H1 (cell line): Measurements from ENCODE around the gene ZNF786. TPM values are rescaled to one million over a fixed set of nuclear protein-coding genes. Genes with fewer than 3 reads are reported as not detected.
A peak's percentile ranks its signal among the peaks of the same experiment; 100 is the strongest.

ENCODE experiments used
- CTCF ChIA-PET: fragments of 300-600 bp; sonication (Branson Sonifier 250); formaldehyde crosslinking; loops from one replicate; lab custom pipeline; 2021; ENCODE audit not compliant: partially characterized antibody; lab: Charles Lee
- POLR2A ChIA-PET: fragments of 300-600 bp; sonication (Branson Sonifier 250); formaldehyde crosslinking; loops from one replicate; lab custom pipeline; 2021; ENCODE audit warnings: inconsistent platforms; ENCODE audit not compliant: partially characterized antibody; lab: Charles Lee
- DNase-seq, 2 experiments: peaks; one replicate each; pipeline versions ENCODE4 v3.0.0 to v3.0.0-alpha.2; 2010 to 2022; ENCODE audit warnings: low spot score in 2 of 2, low read depth in 1 of 2, mixed read lengths in 1 of 2
- FAIRE-seq: peaks from 2 replicates; lab custom pipeline; 2011; peaks lifted over from hg19 to GRCh38; lab: Jason Lieb, UNC
- H2AFZ ChIP-seq: 2 replicates; pipeline ENCODE4 v1.8.1; 2012; ENCODE audit warnings: low read length, inconsistent platforms
- H2AK5ac ChIP-seq: 2 replicates; pipeline ENCODE4 v1.6.1; 2013; ENCODE audit warnings: low read depth, low read length
- H2BK120ac ChIP-seq: replicated peaks from 2 replicates; pipeline ENCODE3; 2013; ENCODE audit warnings: low read depth, low read length, inconsistent platforms
- H2BK12ac ChIP-seq: 2 replicates; pipeline ENCODE4 v1.6.1; 2013; ENCODE audit warnings: low read depth, low read length
- H2BK15ac ChIP-seq: 2 replicates; pipeline ENCODE4 v1.6.1; 2013; ENCODE audit warnings: low read length
- H2BK20ac ChIP-seq: 2 replicates; pipeline ENCODE4 v1.6.1; 2013; ENCODE audit warnings: low read length
- H2BK5ac ChIP-seq: 2 replicates; pipeline ENCODE4 v1.6.1; 2013; ENCODE audit warnings: low read depth, low read length
- H3K14ac ChIP-seq: 2 replicates; pipeline ENCODE4 v1.6.1; 2013; ENCODE audit warnings: inconsistent platforms; ENCODE audit not compliant: insufficient read length
- H3K18ac ChIP-seq: 2 replicates; pipeline ENCODE4 v1.6.1; 2013; ENCODE audit warnings: low read length; ENCODE audit errors: extremely low read depth
- H3K23ac ChIP-seq: 2 replicates; pipeline ENCODE4 v1.6.1; 2013; ENCODE audit warnings: inconsistent platforms; ENCODE audit not compliant: insufficient read length
- H3K23me2 ChIP-seq: 2 replicates; pipeline ENCODE4 v1.6.1; 2013; ENCODE audit warnings: low read depth, low read length
- H3K27ac ChIP-seq: 2 replicates; pipeline ENCODE4 v1.6.1; 2011; ENCODE audit warnings: low read depth, low read length, inconsistent platforms
- H3K27me3 ChIP-seq, 4 experiments: replicated peaks in 1 of 4; 1 replicate in 1 of 4; 2 replicates in 3 of 4; pipeline versions ENCODE4 v1.6.1 to v1.8.1; 2011 to 2013; ENCODE audit warnings: low read length in 3 of 4, mild to moderate bottlenecking in 3 of 4, inconsistent platforms in 2 of 4, mixed read lengths in 2 of 4, moderate library complexity in 1 of 4; ENCODE audit not compliant: control insufficient read depth in 3 of 4, insufficient read depth in 3 of 4; ENCODE audit errors: extremely low read depth in 1 of 4
- H3K36me3 ChIP-seq, 4 experiments: 2 replicates each; pipeline versions ENCODE4 v1.6.1 to v1.8.1; 2011 to 2013; ENCODE audit warnings: mild to moderate bottlenecking in 4 of 4, low read length in 3 of 4, moderate library complexity in 2 of 4, control low read depth in 1 of 4, inconsistent platforms in 1 of 4; ENCODE audit not compliant: insufficient read depth in 4 of 4, control insufficient read depth in 2 of 4
- H3K4ac ChIP-seq: replicated peaks from 2 replicates; pipeline ENCODE3; 2013; ENCODE audit warnings: low read length, low read depth, mixed read lengths, inconsistent platforms; ENCODE audit not compliant: insufficient read length
- H3K4me1 ChIP-seq, 4 experiments: replicated peaks in 1 of 4; 1 replicate in 1 of 4; 2 replicates in 3 of 4; pipeline versions ENCODE4 v1.6.1 to v1.8.1; 2011 to 2013; ENCODE audit warnings: low read length in 3 of 4, inconsistent platforms in 2 of 4, mixed read lengths in 1 of 4; ENCODE audit not compliant: insufficient read depth in 4 of 4, control insufficient read depth in 3 of 4
- H3K4me2 ChIP-seq, 2 experiments: 2 replicates each; pipeline versions ENCODE4 v1.6.1 to v1.8.1; 2011 to 2013; ENCODE audit warnings: low read depth in 2 of 2, low read length in 2 of 2, control low read depth in 1 of 2, inconsistent platforms in 1 of 2, mild to moderate bottlenecking in 1 of 2; ENCODE audit not compliant: insufficient read depth in 1 of 2
- H3K4me3 ChIP-seq, 4 experiments: fragments of 200-600, 300-600 bp in 1 of 4; sonication (generic), shearing (Covaris generic), sonication (Bioruptor Twin) in 1 of 4; 2 replicates each; pipeline versions ENCODE4 v1.5.1 to v1.8.1; 2011 to 2016; ENCODE audit warnings: low read length in 4 of 4, low read depth in 3 of 4, control low read depth in 2 of 4, inconsistent platforms in 2 of 4, mild to moderate bottlenecking in 2 of 4, mixed read lengths in 1 of 4, moderate library complexity in 1 of 4; ENCODE audit not compliant: insufficient read depth in 2 of 4; ENCODE audit errors: extremely low read depth in 1 of 4
- H3K56ac ChIP-seq: replicated peaks from 2 replicates; pipeline ENCODE3; 2013; ENCODE audit warnings: low read depth, mild to moderate bottlenecking, mixed read lengths, low read length, inconsistent platforms; ENCODE audit not compliant: insufficient read length
- H3K79me1 ChIP-seq: 2 replicates; pipeline ENCODE4 v1.6.1; 2013; ENCODE audit warnings: low read depth, low read length, control low read depth
- H3K79me2 ChIP-seq, 2 experiments: 2 replicates each; pipeline versions ENCODE4 v1.6.1 to v1.8.1; 2012 to 2013; ENCODE audit warnings: low read length in 2 of 2, mild to moderate bottlenecking in 2 of 2, inconsistent platforms in 1 of 2; ENCODE audit not compliant: insufficient read depth in 2 of 2, control insufficient read depth in 1 of 2
- H3K9ac ChIP-seq, 4 experiments: replicated peaks in 1 of 4; 1 replicate in 1 of 4; 2 replicates in 3 of 4; pipeline versions ENCODE4 v1.6.1 to v1.8.1; 2011 to 2013; ENCODE audit warnings: low read depth in 3 of 4, low read length in 3 of 4, control low read depth in 2 of 4, mild to moderate bottlenecking in 2 of 4, moderate library complexity in 2 of 4, inconsistent platforms in 1 of 4; ENCODE audit errors: extremely low read depth in 1 of 4
- H3K9me3 ChIP-seq, 2 experiments: 2 replicates each; pipeline versions ENCODE4 v1.6.1 to v1.8.1; 2012 to 2013; ENCODE audit warnings: mild to moderate bottlenecking in 2 of 2, moderate library complexity in 2 of 2, control low read depth in 1 of 2, inconsistent platforms in 1 of 2, low read depth in 1 of 2, low read length in 1 of 2, mixed read lengths in 1 of 2; ENCODE audit not compliant: insufficient read depth in 2 of 2
- H4K20me1 ChIP-seq, 2 experiments: replicated peaks in 1 of 2; 2 replicates each; pipeline versions ENCODE3 to v1.8.1; 2011 to 2013; ENCODE audit warnings: inconsistent platforms in 2 of 2, low read length in 2 of 2, mild to moderate bottlenecking in 1 of 2; ENCODE audit not compliant: insufficient read depth in 2 of 2, control insufficient read depth in 1 of 2
- H4K5ac ChIP-seq: 2 replicates; pipeline ENCODE4 v1.6.1; 2013; ENCODE audit warnings: low read length, low read depth, mixed read lengths, inconsistent platforms; ENCODE audit not compliant: insufficient read length
- H4K8ac ChIP-seq: 2 replicates; pipeline ENCODE4 v1.8.0; 2013; ENCODE audit warnings: mild to moderate bottlenecking, moderate library complexity, low read length, inconsistent platforms; ENCODE audit not compliant: insufficient read depth; ENCODE audit errors: extremely low read depth
- H4K91ac ChIP-seq: replicated peaks from 2 replicates; pipeline ENCODE3; 2013; ENCODE audit warnings: low read length, mixed read lengths, inconsistent platforms; ENCODE audit not compliant: insufficient read length
- BCL11A ChIP-seq, 2 experiments: IDR thresholded peaks; one replicate each; pipeline ENCODE4 v1.6.1; 2011; ENCODE audit warnings: low read depth in 2 of 2, low read length in 2 of 2, mild to moderate bottlenecking in 2 of 2
- CBX8 ChIP-seq: fragments of 300-800, 300-1000 bp; sonication (generic); IDR thresholded peaks from 2 replicates; pipeline ENCODE4 v1.7.1; 2016; ENCODE audit warnings: low read depth, low read length, borderline replicate concordance
- CEBPB ChIP-seq: IDR thresholded peaks from 2 replicates; pipeline ENCODE4 v1.6.1; 2012; ENCODE audit warnings: low read depth, low read length
- CREB1 ChIP-seq: IDR thresholded peaks from 2 replicates; pipeline ENCODE4 v1.6.1; 2012; ENCODE audit warnings: inconsistent platforms
- EZH2 ChIP-seq: fragments of 200-600 bp; sonication (generic); IDR thresholded peaks from 2 replicates; pipeline ENCODE4 v1.7.1; 2012; ENCODE audit warnings: low read depth, mild to moderate bottlenecking, moderate library complexity, low read length, inconsistent platforms; ENCODE audit not compliant: severe bottlenecking
- FOSL1 ChIP-seq: IDR thresholded peaks from 2 replicates; pipeline ENCODE4 v1.6.1; 2011; ENCODE audit warnings: mild to moderate bottlenecking, low read depth, low read length, moderate library complexity; ENCODE audit not compliant: insufficient read depth
- KDM1A ChIP-seq: fragments of 200-600, 300-600 bp; sonication (generic); IDR thresholded peaks from 2 replicates; pipeline ENCODE4 v1.7.1; 2016; ENCODE audit warnings: mild to moderate bottlenecking, low read length, borderline replicate concordance
- NRF1 ChIP-seq: IDR thresholded peaks from 2 replicates; pipeline ENCODE4 v1.6.1; 2011; ENCODE audit warnings: mild to moderate bottlenecking, low read depth, low read length, improper control_type of control experiment
- POU5F1 ChIP-seq: IDR thresholded peaks from 2 replicates; pipeline ENCODE4 v1.6.1; 2011; ENCODE audit warnings: low read depth, mild to moderate bottlenecking, low read length, moderate library complexity
- RAD21 ChIP-seq, 2 experiments: IDR thresholded peaks in 1 of 2; conservative IDR thresholded peaks in 1 of 2; 2 replicates each; pipeline ENCODE4 v1.6.1; 2011; ENCODE audit warnings: low read depth in 2 of 2, low read length in 2 of 2, improper control_type of control experiment in 1 of 2, inconsistent platforms in 1 of 2, mild to moderate bottlenecking in 1 of 2, moderate library complexity in 1 of 2
- RNF2 ChIP-seq: fragments of 200-900, 300-1000 bp; sonication (generic); IDR thresholded peaks from 2 replicates; pipeline ENCODE4 v1.7.1; 2016; ENCODE audit warnings: borderline replicate concordance, low read depth, mild to moderate bottlenecking, antibody characterized with exemption, low read length; ENCODE audit not compliant: poor library complexity, severe bottlenecking; ENCODE audit errors: missing control alignments
- SP4 ChIP-seq: IDR thresholded peaks from 2 replicates; pipeline ENCODE4 v1.6.1; 2012; ENCODE audit warnings: low read length, inconsistent platforms
- SUZ12 ChIP-seq: fragments of 200-600 bp; sonication (generic); IDR thresholded peaks from 2 replicates; pipeline ENCODE4 v1.6.1; 2012; ENCODE audit warnings: mild to moderate bottlenecking, inconsistent platforms, low read length, moderate library complexity, mixed read lengths
- ZNF274 ChIP-seq: IDR thresholded peaks from 2 replicates; pipeline ENCODE4 v1.7.0; 2012; ENCODE audit warnings: low read length, borderline replicate concordance; ENCODE audit errors: extremely low read depth
- WGBS, 2 experiments: shearing (Covaris generic) in 1 of 2; methylation state at CpG; one replicate each; pipeline versions ENCODE4 v1.1.6 to v1.1.7; 2013 to 2015; ENCODE audit warnings: low lambda C conversion rate in 2 of 2, mixed read lengths in 2 of 2, inconsistent platforms in 1 of 2, low coverage in 1 of 2, missing lambda C conversion rate in 1 of 2; ENCODE audit not compliant: insufficient replicate concordance in 2 of 2, insufficient coverage in 1 of 2, insufficient read length in 1 of 2; ENCODE audit errors: extremely low coverage in 1 of 2, missing lambda C conversion rate in 1 of 2; 5-methylcytosine and 5-hydroxymethylcytosine counted together
- polyA plus RNA-seq, 7 experiments: library from polyadenylated mRNA; depleted of rRNA in 3 of 7; stranded (reverse) in 5 of 7; unstranded in 2 of 7; fragments of >200 nt in 5 of 7; fragments of 200-250 nt in 2 of 7; gene quantifications; 1 replicate in 5 of 7; 2 replicates in 1 of 7; 4 replicates in 1 of 7; pipeline versions ENCODE4 v1.2.1 to v1.2.3, GENCODE V29; 2011 to 2013; ENCODE audit warnings: missing spikeins in 2 of 7, mixed read lengths in 2 of 7
- total RNA-seq: library from RNA; stranded (reverse); fragmentation: NEBNext Ultra II Directional; extraction: Animal tissue kit (Norgen Biotek cat#: 25700); gene quantifications from 2 replicates; pipeline ENCODE4 v1.2.1, GENCODE V29; 2021

The ZNF786 gene
- total and polyA plus RNA-seq, 2 of the 8 experiments (the other 6 are each of a cell fraction or from before 2014, with no cell fraction given), result 7.7 to 16.3 TPM

DNA sequence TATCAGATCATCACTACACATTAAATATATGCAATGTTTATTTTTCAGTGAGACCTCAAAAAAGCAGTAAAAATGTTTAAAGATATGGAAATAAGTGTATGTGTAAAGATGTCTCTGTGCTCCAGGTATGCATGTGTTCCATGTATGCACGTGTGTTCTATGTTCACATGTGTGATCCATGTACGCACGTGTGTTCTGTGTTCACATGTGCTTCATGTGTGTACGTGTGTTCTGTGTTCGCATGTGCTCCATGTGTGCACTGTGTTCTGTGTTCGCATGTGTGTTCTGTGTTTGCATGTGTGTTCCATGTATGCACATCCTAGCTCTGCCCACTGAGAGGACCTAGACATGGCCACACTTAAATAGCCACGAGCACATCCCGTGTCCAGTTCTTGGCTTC lies 46.6 kb downstream of the ZNF786 start:
- H3K27ac ChIP-seq, result no peak overlapping the region
- ChIA-PET POLR2A (interaction anchor here (1.4 kb wide), 1 partner anchor 21 kb away, joined by 5 read pairs; no protein-coding TSS in a partner anchor), CTCF (interaction anchor here (0.8 to 1.3 kb wide), 3 partner anchors 10 to 274 kb away, joined by 4 to 5 read pairs (median 4); no protein-coding TSS in a partner anchor)
- H3K4me2 ChIP-seq, result no peak overlapping the region
- no peaks in the 10 kb centered on the region for H4K20me1 ChIP-seq
- no peaks in the 10 kb centered on the region for H3K9me3 ChIP-seq
- peak overlapping the region; percentile 91 for H3K14ac ChIP-seq
- H2BK12ac ChIP-seq, result no peak overlapping the region
- no peaks in the 10 kb centered on the region for H3K4me1 ChIP-seq
- no peaks in the 10 kb centered on the region for H3K27me3 ChIP-seq
- H3K9ac ChIP-seq, result no peak overlapping the region
- no peak overlapping the region for H2BK15ac ChIP-seq
- H2AFZ ChIP-seq, result no peak overlapping the region
- no peak overlapping the region for H3K4me3 ChIP-seq
- peak overlapping the region; percentile 69; the same call in 1 of the 2 replicates for H4K8ac ChIP-seq
- H2AK5ac ChIP-seq, result no peak overlapping the region
- H2BK5ac ChIP-seq, result no peak overlapping the region
- H2BK120ac ChIP-seq, result no peak overlapping the region
- H4K5ac ChIP-seq, result no peak overlapping the region
- H3K56ac ChIP-seq, result no peak overlapping the region
- peak overlapping the region; percentile 15 for H3K23ac ChIP-seq
- H3K23me2 ChIP-seq, result no peaks in the 10 kb centered on the region
- H3K18ac ChIP-seq, result no peak overlapping the region
- WGBS, 2 experiments, result 91% methylated on average over 8 of the region's 8 CpGs; no CpG with 5 or more reads in 1 of the 2 experiments
- no peaks in the 10 kb centered on the region for H3K79me1 ChIP-seq
- no peak overlapping the region for H4K91ac ChIP-seq
- H3K79me2 ChIP-seq, result no peaks in the 10 kb centered on the region
- FAIRE-seq (no peak), DNase-seq (no peak)
- H2BK20ac ChIP-seq, result no peak overlapping the region
- no peak overlapping the region for H3K4ac ChIP-seq
- no peaks in the 10 kb centered on the region for H3K36me3 ChIP-seq
- TF ChIP-seq CBX8 (no peak), EZH2 (no peak), BCL11A (IDR thresholded peaks at IDR 0.05; ENCODE audit: low read depth in 2 of 2, low read length in 2 of 2) (no peak), ZNF274 (no peak), CEBPB (no peak), POU5F1 (no peak), SP4 (no peak), CREB1 (no peak), RAD21 (IDR thresholded peaks at IDR 0.05 in 1 of 2, conservative IDR thresholded peaks at IDR 0.05 in 1 of 2; ENCODE audit: low read depth in 2 of 2, low read length in 2 of 2) (no peak), SUZ12 (no peak), NRF1 (no peak), FOSL1 (no peak), KDM1A (no peak), RNF2 (no peak)
